NCI-H2171 (cell line): ENCODE measurements around the gene NR2C2.

Experiments
- DNase-seq: peaks from one replicate; lab custom pipeline; 2025; lab: John Stamatoyannopoulos, UW

The NR2C2 gene

GRCh38 chr3:15023719-15024118, 76.3 kb downstream of the NR2C2 start:
- no peak for DNase-seq

- no peak for DNase-seq
These were observed 82.2 kb downstream of the NR2C2 start for GRCh38 chr3:15029625-15030024.

- DNase-seq, result no peak
These were observed 85.3 kb downstream of the NR2C2 start for GRCh38 chr3:15032650-15033049.

- no peak for DNase-seq
These were observed 85.7 kb downstream of the NR2C2 start for GRCh38 chr3:15033103-15033502.

- DNase-seq, result no peak
These were observed 90.9 kb downstream of the NR2C2 start for GRCh38 chr3:15038306-15038705.

- no peak for DNase-seq
These were observed 93.5 kb downstream of the NR2C2 start for GRCh38 chr3:15040844-15041243.

GRCh38 chr3:15041950-15042349, 94.6 kb downstream of the NR2C2 start:
- DNase-seq, result no peak

- no peak for DNase-seq
These were observed 95.6 kb downstream of the NR2C2 start for GRCh38 chr3:15042936-15043335.

GRCh38 chr3:15043408-15044171, 96.2 kb downstream of the NR2C2 start:
- DNase-seq, result no peak

GRCh38 chr3:15044326-15044725, 96.9 kb downstream of the NR2C2 start:
- DNase-seq, result no peak

GRCh38 chr3:15045667-15046066, 98.3 kb downstream of the NR2C2 start:
- DNase-seq, result no peak

- DNase-seq, result no peak
These were observed 102.2 kb downstream of the NR2C2 start for GRCh38 chr3:15049584-15049983.

- no peak for DNase-seq
These were observed 103.2 kb downstream of the NR2C2 start for GRCh38 chr3:15050405-15051092.

GRCh38 chr3:15051531-15051930, 104.1 kb downstream of the NR2C2 start:
- DNase-seq, result no peak

GRCh38 chr3:15052335-15053242, 105.2 kb downstream of the NR2C2 start:
- DNase-seq, result no peak

- DNase-seq, result no peak
These were observed 106.2 kb downstream of the NR2C2 start for GRCh38 chr3:15053541-15053940.

- no peak for DNase-seq
These were observed 107.7 kb downstream of the NR2C2 start for GRCh38 chr3:15055019-15055557.

- no peak for DNase-seq
These were observed 109.5 kb downstream of the NR2C2 start for GRCh38 chr3:15056676-15057404.

GRCh38 chr3:15060029-15060428, 112.6 kb downstream of the NR2C2 start:
- no peak for DNase-seq

- DNase-seq, result no peak
These were observed 115.9 kb downstream of the NR2C2 start for GRCh38 chr3:15063238-15063637.

- no peak for DNase-seq
These were observed 116.4 kb downstream of the NR2C2 start for GRCh38 chr3:15063656-15064286.
